Cardiac muscle cell (in vitro differentiated cells and primary cell): ENCODE measurements around the gene SHOC2. TPM values are rescaled to one million over a fixed set of nuclear protein-coding genes. Genes with fewer than 3 reads are reported as not detected.

Experiments
- DNase-seq, 2 donors: peaks; one replicate each; pipeline versions ENCODE4 v3.0.0 to v3.0.0-alpha.2; 2010 to 2017; ENCODE audit warnings: low read depth in 1 of 2, low spot score in 1 of 2
- H3K27ac ChIP-seq: fragments of 200-600 bp; sonication (generic); 2 replicates; pipeline ENCODE4 v1.5.1; 2016
- H3K27me3 ChIP-seq: fragments of 200-600 bp; sonication (generic); 2 replicates; pipeline ENCODE4 v1.6.0; 2016; ENCODE audit warnings: control low read depth
- H3K36me3 ChIP-seq: fragments of 200-600 bp; sonication (generic); 2 replicates; pipeline ENCODE4 v1.5.1; 2016; ENCODE audit warnings: control low read depth
- H3K4me1 ChIP-seq: fragments of 200-600 bp; sonication (generic); 2 replicates; pipeline ENCODE4 v1.8.1; 2017; ENCODE audit warnings: low read depth, mild to moderate bottlenecking, mixed run types
- H3K4me3 ChIP-seq: fragments of 200-600 bp; sonication (generic); 2 replicates; pipeline ENCODE4 v1.5.1; 2016; ENCODE audit warnings: mild to moderate bottlenecking
- H3K9me3 ChIP-seq: fragments of 200-600 bp; sonication (generic); 2 replicates; pipeline ENCODE4 v1.5.1; 2017; ENCODE audit warnings: low read depth, mild to moderate bottlenecking, control low read depth
- polyA plus RNA-seq: library from polyadenylated mRNA; unstranded; fragments of >200 nt; fragmentation: Nextera tagmentation; extraction: Ambion mirVana; gene quantifications from 2 replicates; pipeline ENCODE4 v1.2.1, GENCODE V29; 2016
- total RNA-seq: library from RNA; depleted of rRNA; stranded (reverse); fragments of >200 nt; gene quantifications from 2 replicates; pipeline ENCODE4 v1.2.3, GENCODE V29; 2016
- TF ChIP-seq, protein P1 (sequence below): IDR thresholded peaks from 2 replicates; pipeline ENCODE4 v1.5.1; 2012; ENCODE audit warnings: low read depth, mild to moderate bottlenecking, low read length

SHOC2 gene
- total and polyA plus RNA-seq, 2 experiments from 2014 or later: 31.0 to 31.3 TPM

DNA sequence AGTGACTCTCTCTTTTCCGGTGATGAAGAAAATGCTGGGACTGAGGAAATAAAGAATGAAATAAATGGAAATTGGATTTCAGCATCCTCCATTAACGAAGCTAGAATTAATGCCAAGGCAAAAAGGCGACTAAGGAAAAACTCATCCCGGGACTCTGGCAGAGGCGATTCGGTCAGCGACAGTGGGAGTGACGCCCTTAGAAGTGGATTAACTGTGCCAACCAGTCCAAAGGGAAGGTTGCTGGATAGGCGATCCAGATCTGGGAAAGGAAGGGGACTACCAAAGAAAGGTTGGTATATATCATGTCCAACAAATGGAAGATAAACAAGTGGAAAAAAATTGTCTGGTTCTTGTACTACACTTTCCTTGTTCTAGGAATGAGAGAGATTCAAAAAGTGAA is 38.2 kb upstream of the SHOC2 start:
- Histone ChIP-seq H3K4me3 (no peak overlapping the region), H3K27ac (no peak overlapping the region), H3K27me3 (no peaks in the 10 kb centered on the region), H3K9me3 (no peaks in the 10 kb centered on the region), H3K4me1 (peaks cover 11% of the 10 kb centered on the region), H3K36me3 (peaks cover 58% of the 10 kb centered on the region)
- TF ChIP-seq, protein P1, sequence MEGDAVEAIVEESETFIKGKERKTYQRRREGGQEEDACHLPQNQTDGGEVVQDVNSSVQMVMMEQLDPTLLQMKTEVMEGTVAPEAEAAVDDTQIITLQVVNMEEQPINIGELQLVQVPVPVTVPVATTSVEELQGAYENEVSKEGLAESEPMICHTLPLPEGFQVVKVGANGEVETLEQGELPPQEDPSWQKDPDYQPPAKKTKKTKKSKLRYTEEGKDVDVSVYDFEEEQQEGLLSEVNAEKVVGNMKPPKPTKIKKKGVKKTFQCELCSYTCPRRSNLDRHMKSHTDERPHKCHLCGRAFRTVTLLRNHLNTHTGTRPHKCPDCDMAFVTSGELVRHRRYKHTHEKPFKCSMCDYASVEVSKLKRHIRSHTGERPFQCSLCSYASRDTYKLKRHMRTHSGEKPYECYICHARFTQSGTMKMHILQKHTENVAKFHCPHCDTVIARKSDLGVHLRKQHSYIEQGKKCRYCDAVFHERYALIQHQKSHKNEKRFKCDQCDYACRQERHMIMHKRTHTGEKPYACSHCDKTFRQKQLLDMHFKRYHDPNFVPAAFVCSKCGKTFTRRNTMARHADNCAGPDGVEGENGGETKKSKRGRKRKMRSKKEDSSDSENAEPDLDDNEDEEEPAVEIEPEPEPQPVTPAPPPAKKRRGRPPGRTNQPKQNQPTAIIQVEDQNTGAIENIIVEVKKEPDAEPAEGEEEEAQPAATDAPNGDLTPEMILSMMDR: no peak
- no peak for DNase-seq

DNA sequence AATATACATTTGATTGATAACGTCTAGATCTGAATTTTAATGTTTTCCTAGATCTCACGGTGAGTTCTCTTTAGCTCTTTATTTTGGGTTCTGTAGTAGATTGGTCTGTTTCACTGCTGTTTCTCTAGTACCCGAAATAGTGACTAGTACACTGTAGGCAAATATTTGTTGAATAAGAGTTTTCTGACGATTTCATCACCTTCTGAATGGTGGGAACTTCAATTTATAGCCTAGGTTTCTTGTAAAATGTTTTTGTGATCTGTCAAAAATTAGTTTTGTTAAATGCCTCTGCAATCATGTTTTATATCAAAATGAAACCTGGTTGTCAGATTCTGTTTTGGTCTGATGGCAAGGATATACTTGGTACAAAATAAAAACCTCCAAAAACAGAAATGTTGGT is 37.5 kb upstream of the SHOC2 start:
- H3K4me1 ChIP-seq: peaks cover 11% of the 10 kb centered on the region
- H3K9me3 ChIP-seq: no peaks in the 10 kb centered on the region
- no peak for DNase-seq
- TF ChIP-seq, protein P1: no peak
- H3K27ac ChIP-seq: no peak overlapping the region
- H3K4me3 ChIP-seq: no peak overlapping the region
- H3K36me3 ChIP-seq: peaks cover 60% of the 10 kb centered on the region
- H3K27me3 ChIP-seq: no peaks in the 10 kb centered on the region

DNA sequence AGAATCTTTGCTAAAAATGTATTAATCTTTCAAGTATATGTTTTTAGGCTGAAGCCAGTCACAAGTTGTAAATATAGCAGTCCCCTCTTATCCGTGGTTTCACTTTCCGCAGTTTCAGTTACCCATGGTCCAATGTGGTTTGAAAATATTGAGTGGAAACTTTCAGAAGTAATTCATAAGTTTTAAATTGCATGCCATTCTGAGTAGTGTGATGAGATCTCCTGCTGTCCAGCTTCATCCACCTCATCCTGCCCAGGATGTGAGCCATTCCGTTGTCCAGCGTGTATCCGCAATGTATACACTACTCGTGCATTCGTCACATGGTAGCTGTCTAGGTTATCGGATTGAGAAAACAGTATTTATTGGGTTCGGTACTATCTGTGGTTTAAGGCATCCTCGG is 35.5 kb upstream of the SHOC2 start:
- Histone ChIP-seq H3K9me3 (no peaks in the 10 kb centered on the region), H3K27ac (no peak overlapping the region), H3K36me3 (peaks cover 68% of the 10 kb centered on the region), H3K27me3 (no peaks in the 10 kb centered on the region), H3K4me3 (no peak overlapping the region), H3K4me1 (peaks cover 11% of the 10 kb centered on the region)
- TF ChIP-seq, protein P1: no peak
- no peak for DNase-seq

DNA sequence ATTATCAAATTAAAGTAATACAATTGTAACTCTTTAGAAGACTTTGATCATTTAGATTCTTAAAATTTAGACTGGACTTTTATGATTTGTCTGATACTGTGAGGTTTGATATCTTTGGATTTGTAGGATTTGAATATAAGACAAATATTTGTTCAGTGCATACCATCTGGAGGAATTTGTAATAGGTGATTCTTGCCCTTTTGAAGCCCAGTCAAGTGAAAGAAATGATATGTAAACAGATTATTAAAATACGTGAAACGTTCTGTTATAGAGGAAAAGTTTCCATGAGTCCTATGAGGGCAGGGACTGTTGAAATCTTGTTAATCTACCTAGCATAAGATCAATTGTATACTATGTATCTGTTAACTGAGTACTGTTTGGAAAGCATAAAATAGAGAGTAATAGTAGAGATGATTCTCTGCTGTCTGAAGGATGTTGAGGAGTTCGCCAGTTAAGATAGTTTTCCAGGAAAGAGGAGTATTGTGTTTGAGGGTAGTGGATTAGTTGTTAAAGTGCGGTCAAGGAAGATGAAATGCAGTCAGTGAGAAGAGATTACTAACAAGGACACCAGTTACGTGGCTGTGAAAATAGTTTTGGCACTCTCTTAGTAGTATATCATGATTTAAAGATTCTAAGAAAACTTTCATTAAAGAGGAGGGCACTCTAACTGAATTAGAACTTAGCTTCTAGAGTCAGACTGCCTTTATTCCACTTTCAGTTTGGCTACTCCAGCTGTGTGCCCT is 33.3 kb upstream of the SHOC2 start:
- Histone ChIP-seq H3K36me3 (peaks cover 80% of the 10 kb centered on the region), H3K4me1 (no peaks in the 10 kb centered on the region)

DNA sequence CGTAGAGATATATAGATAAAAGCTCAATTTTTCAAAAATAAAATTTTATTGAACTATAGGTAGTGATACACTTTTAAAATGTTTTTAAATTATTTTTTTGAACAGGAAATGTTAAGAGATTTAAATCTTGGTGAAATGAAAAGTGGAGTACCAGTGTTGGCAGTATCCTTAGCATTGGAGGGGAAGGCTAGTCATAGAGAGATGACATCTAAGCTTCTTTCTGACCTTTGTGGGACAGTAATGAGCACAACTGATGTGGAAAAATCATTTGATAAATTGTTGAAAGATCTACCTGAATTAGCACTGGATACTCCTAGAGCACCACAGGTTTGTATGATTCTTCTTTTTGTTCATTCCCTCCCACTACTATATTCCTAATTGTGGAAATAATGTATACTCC is 31.8 kb upstream of the SHOC2 start:
- Histone ChIP-seq H3K27ac (no peak overlapping the region), H3K27me3 (no peaks in the 10 kb centered on the region), H3K4me3 (no peak overlapping the region), H3K4me1 (no peaks in the 10 kb centered on the region), H3K36me3 (peaks cover 70% of the 10 kb centered on the region), H3K9me3 (no peaks in the 10 kb centered on the region)
- DNase-seq: no peak
- TF ChIP-seq, protein P1: no peak

More for the DNA sequence above, 33.3 kb upstream of the SHOC2 start:
- no peak for DNase-seq
- H3K27me3 ChIP-seq: no peaks in the 10 kb centered on the region
- H3K9me3 ChIP-seq: no peaks in the 10 kb centered on the region
- TF ChIP-seq, protein P1: no peak
- H3K27ac ChIP-seq: peak overlapping the region; percentile 7
- H3K4me3 ChIP-seq: no peak overlapping the region
